Measurements from ENCODE around the gene TAF1B. TPM values are rescaled to one million over a fixed set of nuclear protein-coding genes. Genes with fewer than 3 reads are reported as not detected.

TAF1B gene
- total RNA-seq, 1 experiment from 2014 or later: 29.9 TPM

GRCh38 chr2:9887513-9887912, 44.2 kb downstream of the TAF1B start:
- H3K79me1 ChIP-seq (ENCODE audit: insufficient read depth, low read depth, low read length, poor library complexity, severe bottlenecking): no peaks in the 10 kb centered on the region
- H3K36me3 Mint-ChIP-seq (ENCODE audit: insufficient read depth in 1 of 3, low read depth in 3 of 3): peaks cover 21 to 49% (median 38%) of the 10 kb centered on the region in 3 experiments
- H3K79me2 ChIP-seq (ENCODE audit: insufficient read depth, low read length): no peaks in the 10 kb centered on the region
- H4K91ac ChIP-seq (ENCODE audit: insufficient read length, low read depth, low read length): no peak overlapping the region
- no peak overlapping the region for H3K18ac ChIP-seq (ENCODE audit: insufficient read length, low read depth, low read length)
- no peak overlapping the region for H2BK20ac ChIP-seq (ENCODE audit: low read depth, low read length, poor library complexity, severe bottlenecking)
- no peak overlapping the region for H3K4me3 Mint-ChIP-seq
- no peak overlapping the region for H4K5ac ChIP-seq (ENCODE audit: insufficient read length, low read depth, low read length)
- peaks cover 17 to 23% of the 10 kb centered on the region in 2 experiments for H3K4me1 Mint-ChIP-seq
- H3K23ac ChIP-seq (ENCODE audit: insufficient read length, low read depth, low read length): no peak overlapping the region
- no peak overlapping the region for H3K4me2 ChIP-seq (ENCODE audit: insufficient read depth, insufficient read length, low read length)
- H3K27ac Mint-ChIP-seq: no peak overlapping the region
- H3K4me1 ChIP-seq (ENCODE audit: insufficient read depth, low read length): no peaks in the 10 kb centered on the region
- no peak overlapping the region for H4K8ac ChIP-seq (replicated peaks; ENCODE audit: insufficient read length, low read depth, low read length)
- H3K56ac ChIP-seq (ENCODE audit: insufficient read length, low read depth, low read length): no peak overlapping the region
- H2BK120ac ChIP-seq (ENCODE audit: low read depth, low read length, poor library complexity, severe bottlenecking): no peak overlapping the region
- no peaks in the 10 kb centered on the region for H3K23me2 ChIP-seq (ENCODE audit: insufficient read length, low read depth, low read length, poor library complexity, severe bottlenecking)
- H3K27ac ChIP-seq (ENCODE audit: insufficient read length, low read depth, low read length): no peak overlapping the region
- no peaks in the 10 kb centered on the region for H3K9me3 ChIP-seq (ENCODE audit: control insufficient read depth, low read depth, low read length)
- no peak overlapping the region for H3K14ac ChIP-seq (ENCODE audit: insufficient read depth, low read length)
- no peak overlapping the region for H2AFZ ChIP-seq (ENCODE audit: low read length)
- WGBS (ENCODE audit: extremely low coverage, insufficient read length, low lambda C conversion rate): no CpG with 5 or more reads among the region's 1 CpG
- H3K27me3 ChIP-seq (ENCODE audit: insufficient read depth, low read length): no peaks in the 10 kb centered on the region
- H3T11ph ChIP-seq (ENCODE audit: low read length): no peak overlapping the region
- no peak overlapping the region for H3K4ac ChIP-seq (ENCODE audit: low read depth, low read length)
- no peak overlapping the region for H2BK12ac ChIP-seq (ENCODE audit: insufficient read length, low read depth, low read length)
- H2AK5ac ChIP-seq (ENCODE audit: insufficient read length, low read length): no peak overlapping the region
- no peak overlapping the region for H3K9ac ChIP-seq (ENCODE audit: extremely low read depth, insufficient read length, low read length)
- no peak for DNase-seq
- H4K20me1 ChIP-seq (ENCODE audit: control insufficient read depth, insufficient read depth, insufficient read length): no peaks in the 10 kb centered on the region
- H2BK15ac ChIP-seq (ENCODE audit: low read depth, low read length): no peak overlapping the region
- H3K27me3 Mint-ChIP-seq (ENCODE audit: low read depth): no peaks in the 10 kb centered on the region
- H3K9me3 Mint-ChIP-seq: peaks cover 7 to 12% of the 10 kb centered on the region in 2 experiments
- no peak for TF ChIP-seq CTCF (conservative IDR thresholded peaks at IDR 0.05)
- H2BK5ac ChIP-seq (ENCODE audit: insufficient read length, low read length): no peak overlapping the region
